GM10847 (cell line): ENCODE results near the gene DCST1.

Source experiments
- POLR2A ChIP-seq: IDR thresholded peaks from 2 replicates; pipeline ENCODE4 v1.6.1; 2011; ENCODE audit not compliant: insufficient read length; ENCODE audit errors: extremely low read depth

DCST1 gene, protein sequence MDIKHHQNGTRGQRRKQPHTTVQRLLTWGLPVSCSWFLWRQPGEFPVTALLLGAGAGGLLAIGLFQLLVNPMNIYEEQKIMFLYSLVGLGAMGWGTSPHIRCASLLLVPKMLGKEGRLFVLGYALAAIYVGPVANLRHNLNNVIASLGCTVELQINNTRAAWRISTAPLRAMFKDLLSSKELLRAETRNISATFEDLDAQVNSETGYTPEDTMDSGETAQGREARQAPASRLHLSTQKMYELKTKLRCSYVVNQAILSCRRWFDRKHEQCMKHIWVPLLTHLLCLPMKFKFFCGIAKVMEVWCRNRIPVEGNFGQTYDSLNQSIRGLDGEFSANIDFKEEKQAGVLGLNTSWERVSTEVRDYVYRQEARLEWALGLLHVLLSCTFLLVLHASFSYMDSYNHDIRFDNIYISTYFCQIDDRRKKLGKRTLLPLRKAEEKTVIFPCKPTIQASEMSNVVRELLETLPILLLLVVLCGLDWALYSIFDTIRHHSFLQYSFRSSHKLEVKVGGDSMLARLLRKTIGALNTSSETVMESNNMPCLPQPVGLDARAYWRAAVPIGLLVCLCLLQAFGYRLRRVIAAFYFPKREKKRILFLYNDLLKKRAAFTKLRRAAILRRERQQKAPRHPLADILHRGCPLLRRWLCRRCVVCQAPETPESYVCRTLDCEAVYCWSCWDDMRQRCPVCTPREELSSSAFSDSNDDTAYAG

DNA sequence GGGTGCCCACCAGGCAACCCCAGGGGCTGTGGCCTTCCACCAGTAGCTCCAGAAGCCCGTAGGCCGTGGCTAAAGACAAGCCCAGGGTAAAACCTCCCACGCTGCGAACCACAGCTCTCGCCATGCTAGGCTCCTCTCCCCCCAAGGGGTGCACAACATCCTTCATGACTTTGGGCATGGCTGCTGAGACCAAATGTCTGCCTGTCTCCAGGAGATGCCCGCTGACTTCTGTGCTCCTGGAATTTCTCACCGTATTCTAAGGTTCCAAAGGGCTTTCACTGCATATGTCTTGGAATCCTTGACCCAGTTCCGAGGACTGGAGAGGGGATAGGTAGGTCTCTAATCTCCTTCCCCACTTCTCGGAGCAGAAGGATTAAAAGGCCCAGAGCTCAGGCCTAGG is at the start of gene DCST1, which contains the start of gene DCST2:
DCST1 (plus strand) TSS at position 301 of the 400 bp plus-strand sequence. CDS start 213 bp downstream, outside the sequence.
DCST2 (minus strand) TSS at position 258 of the 400 bp plus-strand sequence; CDS start at position 178, 80 bp downstream.
- TF ChIP-seq POLR2A: no peak

DNA sequence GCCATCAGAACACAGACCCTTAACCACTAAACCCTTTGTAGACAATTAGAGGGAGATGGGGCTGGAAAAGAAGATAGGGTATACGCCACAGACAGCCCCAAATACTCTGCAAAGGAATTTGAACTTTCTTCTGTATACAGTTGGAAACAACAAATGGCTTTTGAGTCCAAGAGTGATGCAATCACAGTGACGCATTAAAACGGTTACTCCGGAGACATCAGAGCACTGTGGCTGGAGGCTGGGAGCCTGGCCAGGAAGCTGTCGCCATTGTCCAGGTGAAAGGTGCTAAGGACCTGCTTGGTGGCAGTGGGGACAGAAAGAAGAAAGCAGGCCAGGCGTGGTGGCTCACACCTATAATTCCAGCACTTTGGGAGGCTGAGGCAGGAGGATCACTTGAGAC is 46.3 kb upstream of the DCST1 start:
- TF ChIP-seq POLR2A: no peak

- no peak for TF ChIP-seq POLR2A
Observed at GRCh38 chr1:154988058-154988954, 45.3 kb upstream of the DCST1 start.

DNA sequence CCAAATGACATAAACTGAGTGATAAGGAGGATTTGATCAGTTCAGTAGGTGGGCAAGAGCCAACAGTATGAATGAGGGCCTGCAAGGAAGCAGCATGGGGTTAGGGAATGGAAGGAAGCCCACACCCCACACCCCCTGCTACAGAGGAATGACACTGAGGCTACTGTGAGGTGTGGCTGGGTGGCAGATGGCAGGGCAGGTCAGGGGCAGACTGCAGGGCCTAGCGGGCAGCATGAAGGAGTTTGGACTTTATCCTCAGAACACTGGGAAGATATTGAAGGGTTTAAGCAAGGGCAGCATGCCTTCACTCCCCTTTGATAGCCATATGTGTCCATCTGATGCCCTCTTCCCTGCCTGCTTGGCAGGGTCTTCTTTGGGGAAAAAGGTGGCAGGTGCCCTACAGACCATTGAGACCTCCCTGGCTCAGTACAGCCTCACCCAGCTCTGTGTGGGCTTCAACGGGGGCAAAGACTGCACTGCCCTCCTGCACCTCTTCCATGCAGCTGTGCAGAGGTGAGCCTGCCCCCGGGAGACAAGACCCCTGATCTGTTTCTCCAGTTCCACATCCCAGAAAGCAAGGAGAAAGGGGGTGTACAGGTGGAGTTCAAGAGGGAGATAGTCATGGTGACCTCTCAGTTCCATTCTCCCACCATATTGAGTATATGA is 44.3 kb upstream of the DCST1 start:
- no peak for TF ChIP-seq POLR2A

- TF ChIP-seq POLR2A: no peak
Observed at GRCh38 chr1:154990276-154990675, 43.3 kb upstream of the DCST1 start.

DNA sequence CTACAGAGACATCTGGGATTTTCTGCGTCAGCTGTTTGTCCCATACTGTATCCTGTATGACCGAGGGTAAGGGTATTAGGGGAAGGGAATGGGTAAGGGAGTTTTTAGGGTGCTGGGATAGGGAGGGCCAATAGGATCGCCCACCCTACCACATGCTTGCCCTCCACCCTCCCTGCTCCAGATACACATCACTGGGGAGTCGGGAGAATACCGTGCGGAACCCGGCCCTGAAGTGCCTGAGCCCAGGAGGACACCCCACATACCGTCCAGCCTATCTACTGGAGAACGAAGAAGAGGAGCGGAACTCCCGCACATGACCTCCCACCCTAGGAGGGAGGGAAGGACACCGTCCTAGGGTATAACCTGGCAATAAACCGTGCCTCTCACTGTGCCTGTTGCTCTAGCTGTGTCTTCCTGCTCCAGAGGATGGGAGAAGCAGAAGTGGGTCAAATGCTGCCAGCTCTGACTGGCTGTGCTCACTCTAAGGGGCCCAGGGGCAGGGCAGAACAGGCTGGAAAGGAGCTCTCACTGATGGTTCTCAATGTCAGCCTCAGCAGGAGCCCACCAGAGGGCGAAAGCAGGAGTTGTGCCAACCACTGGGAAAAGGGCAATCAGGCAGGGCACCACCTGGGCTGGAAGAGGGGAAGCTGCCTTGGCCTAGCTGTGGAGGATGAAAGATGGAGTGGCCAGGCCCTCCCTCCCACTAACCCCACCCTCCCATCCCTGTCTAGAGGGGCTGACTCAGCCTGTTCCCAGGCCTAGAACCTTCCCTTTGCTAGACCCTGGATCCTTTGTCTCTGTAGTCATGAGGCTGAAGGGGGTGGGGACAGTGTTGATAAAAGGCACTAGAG is 40.7 kb upstream of the DCST1 start:
- TF ChIP-seq POLR2A: no peak

DNA sequence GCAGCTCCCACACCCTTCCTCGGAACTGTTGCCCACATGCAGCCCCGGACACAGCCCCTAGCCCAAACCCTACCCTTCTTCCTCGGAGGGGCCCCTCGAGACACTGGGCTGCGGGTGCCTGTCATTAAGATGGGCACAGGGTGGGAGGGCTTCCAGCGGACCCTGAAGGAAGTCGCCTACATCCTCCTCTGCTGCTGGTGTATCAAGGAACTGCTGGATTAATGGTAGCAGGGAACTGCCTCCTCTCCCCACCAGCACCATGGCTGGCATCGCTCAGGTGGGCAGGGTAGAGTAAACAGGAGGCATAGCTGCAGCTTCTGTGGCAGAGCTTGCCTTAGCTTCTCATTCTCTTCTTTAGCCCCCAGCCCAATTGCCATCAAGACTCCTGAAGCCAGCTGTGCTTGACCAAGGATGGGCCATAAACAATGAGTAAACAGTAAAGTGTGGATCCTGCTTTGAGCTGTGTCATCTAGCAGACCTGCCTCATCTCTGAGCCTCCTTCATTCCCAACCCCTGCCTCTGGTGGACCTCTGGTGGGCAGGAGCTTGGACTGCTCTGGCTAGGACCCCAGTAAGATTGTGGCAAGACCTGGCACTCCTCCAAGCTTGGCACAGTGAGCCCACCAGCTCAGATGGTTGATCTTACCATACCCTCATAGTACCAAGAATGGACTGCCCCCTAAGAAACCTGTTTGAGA is 39.9 kb upstream of the DCST1 start, which contains the start of gene LENEP:
LENEP (plus strand) TSS at position 15 of the 697 bp plus-strand sequence; CDS start at position 37, 22 bp downstream.
- TF ChIP-seq POLR2A: no peak

GRCh38 chr1:154994269-154994587 is 39.4 kb upstream of the DCST1 start:
- TF ChIP-seq POLR2A: no peak

GRCh38 chr1:154994591-154994990 is 39.0 kb upstream of the DCST1 start:
- no peak for TF ChIP-seq POLR2A

- TF ChIP-seq POLR2A: no peak
Observed at GRCh38 chr1:154996966-154997701, 36.5 kb upstream of the DCST1 start.

GRCh38 chr1:154998201-154998780 is 35.3 kb upstream of the DCST1 start:
- TF ChIP-seq POLR2A: no peak
